ENCODE data around the gene MERTK.

Gene MERTK

DNA sequence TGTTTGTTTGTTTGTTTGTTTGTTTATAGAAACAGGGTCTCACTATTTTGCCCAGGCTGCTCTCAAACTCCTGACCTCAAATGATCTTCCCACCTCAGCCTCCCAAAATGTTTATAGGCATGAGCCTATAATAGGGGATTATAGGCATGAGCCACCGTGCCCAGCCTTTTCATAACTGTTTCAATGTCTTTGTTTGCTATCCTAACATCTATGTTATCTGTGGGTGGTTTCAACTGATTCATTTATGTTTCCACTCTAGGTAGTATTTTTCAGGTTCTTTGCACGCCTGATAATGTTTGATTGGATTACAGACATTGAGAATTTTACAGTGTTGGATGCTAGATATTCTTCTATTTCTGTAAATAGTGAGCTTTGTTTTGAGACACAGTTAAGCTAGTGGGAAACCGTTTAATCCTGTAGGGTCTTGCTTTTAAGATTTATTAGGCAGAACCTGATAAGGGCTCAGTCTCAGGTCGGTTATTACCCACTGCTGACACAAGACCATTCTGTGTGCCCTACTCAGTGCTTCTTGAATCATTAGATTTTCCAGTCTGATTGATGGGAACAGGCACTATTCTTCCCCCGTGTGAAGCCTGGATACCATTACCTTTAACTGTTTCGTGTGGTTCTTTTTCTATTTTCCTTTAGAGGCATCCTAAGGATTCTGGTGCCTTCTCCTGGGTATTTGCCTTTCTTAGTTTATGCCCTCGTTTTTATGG lies 80.2 kb downstream of the MERTK start:
- H3K27me3 ChIP-seq (ENCODE audit: control insufficient read depth, insufficient read depth, low read length) = no peaks in the 10 kb centered on the region
- no peaks in the 10 kb centered on the region for H3K4me1 ChIP-seq (ENCODE audit: control insufficient read depth, insufficient read depth, low read length)
- no peak overlapping the region for H3K4me3 ChIP-seq (ENCODE audit: low read depth, low read length)
- no peaks in the 10 kb centered on the region for H3K9me3 ChIP-seq (ENCODE audit: control insufficient read depth, insufficient read depth, low read length)
- no peak overlapping the region for H3K9ac ChIP-seq (ENCODE audit: low read depth, low read length)
- no peak overlapping the region for H3K27ac ChIP-seq (ENCODE audit: low read depth, low read length)
- H3K36me3 ChIP-seq (ENCODE audit: control insufficient read depth, insufficient read depth, low read length) = peaks cover 8% of the 10 kb centered on the region

DNA sequence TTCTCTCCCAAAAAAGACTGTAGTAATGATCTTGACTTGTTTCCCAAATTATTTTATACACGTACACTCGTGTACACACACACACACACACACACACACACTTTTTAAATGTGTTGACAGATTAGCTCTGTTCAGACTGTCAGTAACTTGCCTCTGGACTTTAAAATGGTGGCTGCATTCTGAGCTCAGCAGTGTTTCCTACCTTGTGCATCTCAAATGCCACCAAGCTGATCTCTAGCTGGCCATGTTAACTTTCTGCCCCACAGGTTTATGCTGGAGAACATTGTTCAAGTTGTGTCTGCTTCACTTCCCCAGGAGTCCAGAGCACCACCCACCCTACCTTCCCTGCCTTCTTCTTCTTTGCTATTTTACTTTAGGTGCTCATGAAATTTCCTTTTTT lies 83.3 kb downstream of the MERTK start:
- no peak overlapping the region for H3K27ac ChIP-seq (ENCODE audit: low read depth, low read length)
- H3K27me3 ChIP-seq (ENCODE audit: control insufficient read depth, insufficient read depth, low read length) = no peaks in the 10 kb centered on the region
- H3K9ac ChIP-seq (ENCODE audit: low read depth, low read length) = no peak overlapping the region
- H3K4me3 ChIP-seq (ENCODE audit: low read depth, low read length) = no peak overlapping the region
- H3K4me1 ChIP-seq (ENCODE audit: control insufficient read depth, insufficient read depth, low read length) = no peaks in the 10 kb centered on the region
- no peaks in the 10 kb centered on the region for H3K9me3 ChIP-seq (ENCODE audit: control insufficient read depth, insufficient read depth, low read length)
- H3K36me3 ChIP-seq (ENCODE audit: control insufficient read depth, insufficient read depth, low read length) = peaks cover 11% of the 10 kb centered on the region

GRCh38 chr2:111982822-111983221 lies 84.4 kb downstream of the MERTK start:
- no peak overlapping the region for H3K4me3 ChIP-seq (ENCODE audit: low read depth, low read length)
- no peak overlapping the region for H3K9ac ChIP-seq (ENCODE audit: low read depth, low read length)
- H3K27me3 ChIP-seq (ENCODE audit: control insufficient read depth, insufficient read depth, low read length) = no peaks in the 10 kb centered on the region
- peaks cover 11% of the 10 kb centered on the region for H3K36me3 ChIP-seq (ENCODE audit: control insufficient read depth, insufficient read depth, low read length)
- no peak overlapping the region for H3K27ac ChIP-seq (ENCODE audit: low read depth, low read length)
- no peaks in the 10 kb centered on the region for H3K9me3 ChIP-seq (ENCODE audit: control insufficient read depth, insufficient read depth, low read length)
- H3K4me1 ChIP-seq (ENCODE audit: control insufficient read depth, insufficient read depth, low read length) = no peaks in the 10 kb centered on the region

DNA sequence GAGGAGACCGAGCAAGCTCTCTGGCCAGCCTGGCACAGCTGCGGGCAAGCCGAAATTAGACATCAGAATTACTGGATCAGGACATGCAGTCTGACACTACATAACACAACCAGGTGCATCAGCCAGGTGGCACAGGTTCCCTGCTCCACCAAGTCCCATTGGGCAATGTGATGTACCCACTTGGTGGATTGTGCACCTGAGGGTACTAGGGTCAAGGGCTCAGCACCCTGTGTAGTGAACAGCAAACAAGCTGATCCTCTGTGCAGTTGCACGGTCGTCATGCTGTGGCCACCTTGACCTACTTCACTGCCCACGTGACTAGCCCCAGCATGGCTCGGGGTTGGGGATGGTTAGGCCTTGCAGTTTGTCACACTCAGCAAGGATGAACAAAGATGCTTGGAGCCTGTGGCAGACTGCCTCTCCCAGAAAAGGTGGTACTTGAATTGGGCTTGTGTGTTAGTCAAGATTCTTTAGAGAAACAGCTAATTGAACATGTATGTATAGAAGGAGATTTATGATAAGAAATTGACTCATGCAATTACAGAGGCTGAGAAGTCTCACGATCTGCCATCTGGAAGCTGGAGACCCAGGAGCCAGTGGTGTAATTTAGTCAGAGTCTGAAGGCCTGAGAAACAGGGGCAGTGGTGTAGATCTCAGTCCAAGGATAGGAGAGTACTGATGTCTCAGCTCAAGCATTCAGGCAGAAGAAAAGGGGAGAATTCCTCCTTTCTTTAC lies 85.2 kb downstream of the MERTK start:
- H3K36me3 ChIP-seq (ENCODE audit: control insufficient read depth, insufficient read depth, low read length) = peaks cover 11% of the 10 kb centered on the region
- H3K4me1 ChIP-seq (ENCODE audit: control insufficient read depth, insufficient read depth, low read length) = no peaks in the 10 kb centered on the region
- H3K27ac ChIP-seq (ENCODE audit: low read depth, low read length) = no peak overlapping the region

GRCh38 chr2:111984213-111984604 lies 85.8 kb downstream of the MERTK start:
- no peaks in the 10 kb centered on the region for H3K9me3 ChIP-seq (ENCODE audit: control insufficient read depth, insufficient read depth, low read length)
- H3K4me1 ChIP-seq (ENCODE audit: control insufficient read depth, insufficient read depth, low read length) = no peaks in the 10 kb centered on the region
- H3K27ac ChIP-seq (ENCODE audit: low read depth, low read length) = no peak overlapping the region
- H3K4me3 ChIP-seq (ENCODE audit: low read depth, low read length) = no peak overlapping the region
- H3K9ac ChIP-seq (ENCODE audit: low read depth, low read length) = no peak overlapping the region
- no peaks in the 10 kb centered on the region for H3K27me3 ChIP-seq (ENCODE audit: control insufficient read depth, insufficient read depth, low read length)
- peaks cover 11% of the 10 kb centered on the region for H3K36me3 ChIP-seq (ENCODE audit: control insufficient read depth, insufficient read depth, low read length)

More for the DNA sequence above, 85.2 kb downstream of the MERTK start:
- Histone ChIP-seq H3K27me3 (ENCODE audit: control insufficient read depth, insufficient read depth, low read length) (no peaks in the 10 kb centered on the region), H3K4me3 (ENCODE audit: low read depth, low read length) (no peak overlapping the region), H3K9me3 (ENCODE audit: control insufficient read depth, insufficient read depth, low read length) (no peaks in the 10 kb centered on the region), H3K9ac (ENCODE audit: low read depth, low read length) (no peak overlapping the region)

GRCh38 chr2:111985514-111985913 lies 87.1 kb downstream of the MERTK start:
- Histone ChIP-seq H3K9me3 (ENCODE audit: control insufficient read depth, insufficient read depth, low read length) (no peaks in the 10 kb centered on the region), H3K36me3 (ENCODE audit: control insufficient read depth, insufficient read depth, low read length) (peaks cover 11% of the 10 kb centered on the region), H3K4me3 (ENCODE audit: low read depth, low read length) (no peak overlapping the region), H3K27me3 (ENCODE audit: control insufficient read depth, insufficient read depth, low read length) (no peaks in the 10 kb centered on the region), H3K9ac (ENCODE audit: low read depth, low read length) (no peak overlapping the region), H3K27ac (ENCODE audit: low read depth, low read length) (no peak overlapping the region), H3K4me1 (ENCODE audit: control insufficient read depth, insufficient read depth, low read length) (no peaks in the 10 kb centered on the region)

GRCh38 chr2:111986116-111986900 lies 87.9 kb downstream of the MERTK start:
- Histone ChIP-seq H3K9ac (ENCODE audit: low read depth, low read length) (no peak overlapping the region), H3K27ac (ENCODE audit: low read depth, low read length) (no peak overlapping the region), H3K4me1 (ENCODE audit: control insufficient read depth, insufficient read depth, low read length) (no peaks in the 10 kb centered on the region), H3K9me3 (ENCODE audit: control insufficient read depth, insufficient read depth, low read length) (no peaks in the 10 kb centered on the region), H3K36me3 (ENCODE audit: control insufficient read depth, insufficient read depth, low read length) (peaks cover 11% of the 10 kb centered on the region), H3K4me3 (ENCODE audit: low read depth, low read length) (no peak overlapping the region), H3K27me3 (ENCODE audit: control insufficient read depth, insufficient read depth, low read length) (no peaks in the 10 kb centered on the region)

DNA sequence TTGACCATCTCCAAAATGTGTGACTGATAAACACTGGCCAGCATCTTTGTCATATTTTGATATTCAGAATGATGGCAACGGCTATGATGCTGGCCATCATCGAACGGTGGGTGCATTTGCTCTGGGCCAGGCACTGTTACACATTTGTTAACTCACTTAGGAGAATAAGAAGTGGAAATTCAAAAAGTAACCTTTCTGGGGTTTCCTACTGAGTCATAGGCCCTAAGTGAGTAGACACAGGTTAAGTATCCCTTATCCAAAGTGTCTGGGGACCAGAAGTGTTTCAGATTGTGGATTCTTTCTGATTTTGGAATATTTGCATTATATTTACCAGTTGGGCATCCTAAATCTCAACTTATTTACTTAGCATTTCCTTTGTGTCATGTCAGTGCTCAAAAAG lies 92.0 kb downstream of the MERTK start:
- H3K9me3 ChIP-seq (ENCODE audit: control insufficient read depth, insufficient read depth, low read length) = no peaks in the 10 kb centered on the region
- H3K4me3 ChIP-seq (ENCODE audit: low read depth, low read length) = no peak overlapping the region
- no peaks in the 10 kb centered on the region for H3K27me3 ChIP-seq (ENCODE audit: control insufficient read depth, insufficient read depth, low read length)
- no peak overlapping the region for H3K9ac ChIP-seq (ENCODE audit: low read depth, low read length)
- no peak overlapping the region for H3K27ac ChIP-seq (ENCODE audit: low read depth, low read length)
- no peaks in the 10 kb centered on the region for H3K4me1 ChIP-seq (ENCODE audit: control insufficient read depth, insufficient read depth, low read length)
- H3K36me3 ChIP-seq (ENCODE audit: control insufficient read depth, insufficient read depth, low read length) = no peaks in the 10 kb centered on the region

DNA sequence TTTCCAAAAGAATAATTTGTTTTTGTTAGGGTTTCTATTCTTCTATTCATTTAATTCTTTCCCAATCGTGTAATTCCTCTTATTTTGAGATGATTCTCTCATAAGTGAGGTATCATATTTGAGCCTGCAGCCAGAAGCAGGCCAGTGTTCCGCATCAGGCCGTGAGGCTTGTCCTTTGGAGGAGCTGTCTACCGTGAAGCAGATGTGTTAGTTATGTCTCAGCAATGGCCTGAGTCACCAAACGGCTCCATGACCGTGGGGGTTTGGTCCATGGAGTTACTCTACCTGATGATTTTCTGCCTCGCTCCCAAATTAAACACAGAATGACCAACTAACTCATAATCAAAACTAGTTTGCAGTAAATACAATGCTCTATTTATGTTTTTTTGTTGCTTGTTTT lies 92.4 kb downstream of the MERTK start:
- no peaks in the 10 kb centered on the region for H3K36me3 ChIP-seq (ENCODE audit: control insufficient read depth, insufficient read depth, low read length)
- no peak overlapping the region for H3K9ac ChIP-seq (ENCODE audit: low read depth, low read length)
- no peaks in the 10 kb centered on the region for H3K27me3 ChIP-seq (ENCODE audit: control insufficient read depth, insufficient read depth, low read length)
- H3K9me3 ChIP-seq (ENCODE audit: control insufficient read depth, insufficient read depth, low read length) = no peaks in the 10 kb centered on the region
- H3K27ac ChIP-seq (ENCODE audit: low read depth, low read length) = no peak overlapping the region
- H3K4me1 ChIP-seq (ENCODE audit: control insufficient read depth, insufficient read depth, low read length) = no peaks in the 10 kb centered on the region
- H3K4me3 ChIP-seq (ENCODE audit: low read depth, low read length) = no peak overlapping the region

DNA sequence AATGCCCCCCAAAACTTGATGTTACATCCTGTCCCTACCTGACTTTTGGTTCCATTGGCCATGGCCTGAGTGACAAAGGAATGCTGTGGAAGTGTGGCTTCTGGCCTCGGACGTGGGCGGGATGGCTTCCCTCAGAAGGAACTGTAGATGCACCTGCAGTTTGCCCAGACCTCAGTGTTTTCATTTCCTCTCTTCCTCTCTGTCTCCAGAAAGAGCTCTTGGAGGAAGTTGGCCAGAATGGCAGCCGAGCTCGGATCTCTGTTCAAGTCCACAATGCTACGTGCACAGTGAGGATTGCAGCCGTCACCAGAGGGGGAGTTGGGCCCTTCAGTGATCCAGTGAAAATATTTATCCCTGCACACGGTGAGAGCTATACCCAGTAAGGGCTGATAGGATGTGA lies 95.6 kb downstream of the MERTK start:
- no peak overlapping the region for H3K9ac ChIP-seq (ENCODE audit: low read depth, low read length)
- no peaks in the 10 kb centered on the region for H3K4me1 ChIP-seq (ENCODE audit: control insufficient read depth, insufficient read depth, low read length)
- H3K27me3 ChIP-seq (ENCODE audit: control insufficient read depth, insufficient read depth, low read length) = no peaks in the 10 kb centered on the region
- H3K27ac ChIP-seq (ENCODE audit: low read depth, low read length) = no peak overlapping the region
- H3K4me3 ChIP-seq (ENCODE audit: low read depth, low read length) = no peak overlapping the region
- H3K36me3 ChIP-seq (ENCODE audit: control insufficient read depth, insufficient read depth, low read length) = peaks cover 4% of the 10 kb centered on the region; the same call in 1 of the 2 replicates
- H3K9me3 ChIP-seq (ENCODE audit: control insufficient read depth, insufficient read depth, low read length) = no peaks in the 10 kb centered on the region

DNA sequence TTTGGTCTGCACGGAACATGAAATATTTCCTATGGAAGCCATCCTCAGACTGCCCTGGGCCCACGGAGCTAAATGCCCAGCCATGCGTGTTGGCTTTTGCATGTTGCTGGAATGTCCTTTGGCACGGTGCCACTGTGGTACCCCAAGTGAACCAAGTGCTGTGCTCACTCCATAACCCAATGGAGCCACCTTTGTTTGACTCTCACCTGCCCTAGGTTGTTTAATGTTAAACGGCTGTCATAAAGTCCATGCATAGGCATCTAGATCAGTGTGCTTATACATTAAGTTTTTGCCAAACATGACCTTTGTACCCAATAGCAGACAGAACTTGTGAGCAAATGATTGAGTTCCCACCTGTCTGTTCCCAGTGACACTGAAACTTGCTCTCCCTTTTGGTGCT lies 96.7 kb downstream of the MERTK start:
- Histone ChIP-seq H3K27ac (ENCODE audit: low read depth, low read length) (no peak overlapping the region), H3K27me3 (ENCODE audit: control insufficient read depth, insufficient read depth, low read length) (no peaks in the 10 kb centered on the region), H3K4me3 (ENCODE audit: low read depth, low read length) (no peak overlapping the region), H3K9me3 (ENCODE audit: control insufficient read depth, insufficient read depth, low read length) (no peaks in the 10 kb centered on the region), H3K36me3 (ENCODE audit: control insufficient read depth, insufficient read depth, low read length) (peaks cover 4% of the 10 kb centered on the region; the same call in 1 of the 2 replicates), H3K9ac (ENCODE audit: low read depth, low read length) (no peak overlapping the region), H3K4me1 (ENCODE audit: control insufficient read depth, insufficient read depth, low read length) (no peaks in the 10 kb centered on the region)
